ENCODE measurements around the gene INHA.
A peak's percentile ranks its signal among the peaks of the same experiment; 100 is the strongest.

Gene INHA

DNA sequence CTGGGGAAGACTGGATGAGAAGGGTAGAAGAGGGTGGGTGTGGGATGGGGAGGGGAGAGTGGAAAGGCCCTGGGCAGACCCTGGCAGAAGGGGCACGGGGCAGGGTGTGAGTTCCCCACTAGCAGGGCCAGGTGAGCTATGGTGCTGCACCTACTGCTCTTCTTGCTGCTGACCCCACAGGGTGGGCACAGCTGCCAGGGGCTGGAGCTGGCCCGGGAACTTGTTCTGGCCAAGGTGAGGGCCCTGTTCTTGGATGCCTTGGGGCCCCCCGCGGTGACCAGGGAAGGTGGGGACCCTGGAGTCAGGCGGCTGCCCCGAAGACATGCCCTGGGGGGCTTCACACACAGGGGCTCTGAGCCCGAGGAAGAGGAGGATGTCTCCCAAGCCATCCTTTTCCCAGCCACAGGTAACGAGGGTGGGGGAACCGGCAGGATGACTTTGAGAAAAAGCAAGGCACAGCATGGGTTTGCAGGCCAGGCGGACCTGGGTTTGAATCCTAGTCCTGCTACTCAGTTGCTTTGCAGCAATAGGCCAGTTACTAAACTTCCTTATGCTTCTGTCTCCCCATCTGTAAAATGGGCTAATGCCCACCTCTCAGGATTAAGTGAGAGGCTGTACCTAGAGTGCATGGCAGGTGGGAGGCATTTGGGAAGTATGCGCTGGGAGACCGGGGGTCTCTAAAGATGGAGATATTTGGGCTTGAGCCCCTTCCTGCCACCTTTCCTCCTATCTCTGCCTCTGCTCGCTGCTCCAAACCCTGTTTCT lies at the start of gene INHA:
INHA (plus strand) TSS at position 74 of the 765 bp plus-strand sequence; CDS start at position 139, 65 bp downstream.
- H3K4me1 ChIP-seq (ENCODE audit: control insufficient read depth, insufficient read depth, low read length) = peaks cover 7% of the 10 kb centered on the region
- no peak within 1 kb of the TSS for H3K4me3 ChIP-seq (ENCODE audit: low read length)
- no peaks in the 10 kb centered on the region for H3K36me3 ChIP-seq (ENCODE audit: control insufficient read depth, insufficient read depth, low read length)
- H3K9ac ChIP-seq (ENCODE audit: low read length) = peak within 1 kb of the TSS; percentile 59
- no peaks in the 10 kb centered on the region for H3K9me3 ChIP-seq (ENCODE audit: control insufficient read depth, low read length)
- H3K27me3 ChIP-seq (ENCODE audit: control insufficient read depth, insufficient read depth, low read length) = peaks cover 44% of the 10 kb centered on the region

DNA sequence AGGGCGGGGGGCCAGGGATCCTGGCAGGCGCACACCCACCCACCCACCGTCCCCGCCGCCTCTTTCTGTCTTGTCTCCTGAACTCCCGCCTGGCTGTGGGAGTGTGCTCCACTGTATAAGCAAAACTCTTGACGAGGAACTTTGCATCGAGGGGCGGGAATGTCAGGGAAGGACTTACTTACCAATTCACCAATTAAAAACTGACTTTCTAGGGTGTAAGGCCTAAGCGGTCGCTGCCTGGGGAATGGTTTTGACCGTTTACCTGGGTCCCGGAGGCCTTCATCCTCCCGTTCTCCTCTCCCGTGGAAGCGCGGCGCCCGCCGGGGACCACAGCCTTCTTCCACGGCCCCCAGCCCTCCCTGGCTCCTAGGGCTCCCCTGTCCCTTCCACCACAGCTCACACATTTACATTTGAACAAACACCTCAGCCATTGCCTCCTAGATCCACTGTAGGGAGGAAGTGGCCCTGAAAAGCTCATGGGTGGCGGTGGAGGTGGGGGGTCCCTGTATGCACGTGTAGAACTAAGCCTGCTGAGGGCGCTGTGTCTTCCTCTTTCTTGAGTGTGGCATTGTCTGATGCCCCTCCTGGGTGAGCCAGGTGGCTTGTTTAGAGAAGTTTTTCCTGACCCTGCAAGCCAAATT lies 49.0 kb upstream of the INHA start:
- H3K9me3 ChIP-seq (ENCODE audit: control insufficient read depth, low read length) = no peaks in the 10 kb centered on the region
- H3K36me3 ChIP-seq (ENCODE audit: control insufficient read depth, insufficient read depth, low read length) = no peaks in the 10 kb centered on the region
- H3K4me1 ChIP-seq (ENCODE audit: control insufficient read depth, insufficient read depth, low read length) = no peaks in the 10 kb centered on the region
- H3K27me3 ChIP-seq (ENCODE audit: control insufficient read depth, insufficient read depth, low read length) = peaks cover 83% of the 10 kb centered on the region
- no peak overlapping the region for H3K9ac ChIP-seq (ENCODE audit: low read length)
- H3K4me3 ChIP-seq (ENCODE audit: low read length) = no peak overlapping the region

GRCh38 chr2:219524817-219525216 lies 47.3 kb upstream of the INHA start:
- H3K9ac ChIP-seq (ENCODE audit: low read length) = no peak overlapping the region
- H3K27me3 ChIP-seq (ENCODE audit: control insufficient read depth, insufficient read depth, low read length) = peaks cover 90% of the 10 kb centered on the region
- H3K36me3 ChIP-seq (ENCODE audit: control insufficient read depth, insufficient read depth, low read length) = no peaks in the 10 kb centered on the region
- H3K4me3 ChIP-seq (ENCODE audit: low read length) = no peak overlapping the region
- H3K4me1 ChIP-seq (ENCODE audit: control insufficient read depth, insufficient read depth, low read length) = no peaks in the 10 kb centered on the region
- no peaks in the 10 kb centered on the region for H3K9me3 ChIP-seq (ENCODE audit: control insufficient read depth, low read length)

DNA sequence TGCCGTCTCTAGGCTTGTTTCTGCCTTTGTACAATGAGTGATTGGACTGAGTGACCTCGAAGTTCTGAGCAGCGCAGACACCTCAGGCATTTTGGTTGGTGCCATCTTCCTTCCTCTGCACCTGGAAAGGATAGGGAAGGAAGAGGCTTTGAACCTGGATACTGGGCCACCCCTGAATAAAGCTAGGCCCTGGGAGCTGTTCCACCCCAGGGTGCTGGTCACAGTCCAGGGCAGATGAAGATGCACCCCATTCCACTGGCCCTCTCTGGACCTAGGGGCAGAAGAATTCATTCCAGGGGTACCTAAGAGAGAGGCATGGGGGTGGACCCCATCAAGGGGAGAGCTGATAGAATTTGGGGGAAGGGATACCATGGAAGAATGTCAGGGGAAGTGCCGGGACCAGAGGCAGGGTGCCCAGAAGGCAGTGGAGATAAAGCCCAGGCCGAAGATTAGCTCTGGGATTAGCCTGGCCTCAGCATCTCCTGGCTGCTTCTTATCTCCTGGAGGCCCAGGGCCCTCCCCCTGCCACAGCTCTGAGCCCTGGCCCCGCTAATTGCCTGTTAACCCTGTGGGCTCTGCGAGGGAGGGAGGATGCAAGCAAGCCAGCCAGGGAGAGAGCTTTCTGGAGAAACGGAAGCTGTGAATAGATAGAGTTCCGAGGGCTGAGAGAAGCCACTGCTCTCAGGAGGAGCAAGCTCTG lies 46.4 kb upstream of the INHA start:
- no peaks in the 10 kb centered on the region for H3K4me1 ChIP-seq (ENCODE audit: control insufficient read depth, insufficient read depth, low read length)
- peaks cover 87% of the 10 kb centered on the region for H3K27me3 ChIP-seq (ENCODE audit: control insufficient read depth, insufficient read depth, low read length)
- no peak overlapping the region for H3K4me3 ChIP-seq (ENCODE audit: low read length)

DNA sequence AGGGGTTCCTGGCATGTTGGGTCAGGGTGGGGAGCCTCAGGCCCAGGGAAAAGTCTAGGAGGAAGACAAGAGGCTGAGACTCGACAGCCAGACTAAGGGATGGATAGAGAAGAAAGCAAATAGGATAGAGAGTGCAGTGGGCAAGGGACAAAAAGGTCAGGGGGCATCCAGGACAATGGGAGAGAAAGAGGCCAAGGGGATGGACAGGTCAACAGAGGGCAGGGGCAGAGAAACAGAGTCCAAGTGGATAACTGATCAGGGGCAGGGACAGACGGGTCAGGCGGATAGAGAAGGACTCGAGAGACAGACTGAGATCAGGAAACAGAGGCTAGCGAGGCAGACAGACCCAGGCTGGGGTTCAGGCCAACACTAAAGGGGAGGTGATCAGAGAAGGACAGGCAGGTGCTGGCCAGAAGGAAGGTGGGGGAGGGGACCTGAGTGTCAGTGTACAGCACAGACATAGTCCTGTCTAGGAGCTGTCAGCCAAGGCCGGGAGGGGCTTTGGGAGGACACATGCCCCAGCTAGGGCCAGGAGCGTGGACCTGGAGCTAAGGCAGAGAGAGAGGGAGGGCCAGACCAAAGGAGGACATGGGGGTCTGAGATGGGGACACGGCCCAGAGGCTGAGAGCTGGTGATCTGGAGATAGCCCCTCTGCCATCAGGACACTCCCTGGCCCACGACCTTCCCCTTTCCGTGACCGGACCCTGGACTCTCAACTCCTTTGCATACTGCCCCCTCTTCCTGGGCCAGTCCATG lies 45.6 kb upstream of the INHA start:
- Histone ChIP-seq H3K36me3 (ENCODE audit: control insufficient read depth, insufficient read depth, low read length) (no peaks in the 10 kb centered on the region), H3K4me1 (ENCODE audit: control insufficient read depth, insufficient read depth, low read length) (no peaks in the 10 kb centered on the region), H3K9ac (ENCODE audit: low read length) (no peak overlapping the region), H3K27me3 (ENCODE audit: control insufficient read depth, insufficient read depth, low read length) (peaks cover 78% of the 10 kb centered on the region), H3K9me3 (ENCODE audit: control insufficient read depth, low read length) (no peaks in the 10 kb centered on the region), H3K4me3 (ENCODE audit: low read length) (no peak overlapping the region)

More for the DNA sequence above, 46.4 kb upstream of the INHA start:
- H3K9ac ChIP-seq (ENCODE audit: low read length) = no peak overlapping the region
- H3K9me3 ChIP-seq (ENCODE audit: control insufficient read depth, low read length) = no peaks in the 10 kb centered on the region
- H3K36me3 ChIP-seq (ENCODE audit: control insufficient read depth, insufficient read depth, low read length) = no peaks in the 10 kb centered on the region

GRCh38 chr2:219527076-219527394 lies 45.1 kb upstream of the INHA start:
- peaks cover 73% of the 10 kb centered on the region for H3K27me3 ChIP-seq (ENCODE audit: control insufficient read depth, insufficient read depth, low read length)

GRCh38 chr2:219527472-219527871 lies 44.6 kb upstream of the INHA start:
- Histone ChIP-seq H3K9me3 (ENCODE audit: control insufficient read depth, low read length) (no peaks in the 10 kb centered on the region), H3K36me3 (ENCODE audit: control insufficient read depth, insufficient read depth, low read length) (no peaks in the 10 kb centered on the region), H3K9ac (ENCODE audit: low read length) (no peak overlapping the region), H3K4me3 (ENCODE audit: low read length) (no peak overlapping the region), H3K4me1 (ENCODE audit: control insufficient read depth, insufficient read depth, low read length) (no peaks in the 10 kb centered on the region), H3K27me3 (ENCODE audit: control insufficient read depth, insufficient read depth, low read length) (peaks cover 70% of the 10 kb centered on the region)

More at GRCh38 chr2:219527076-219527394, 45.1 kb upstream of the INHA start:
- no peaks in the 10 kb centered on the region for H3K36me3 ChIP-seq (ENCODE audit: control insufficient read depth, insufficient read depth, low read length)
- no peak overlapping the region for H3K4me3 ChIP-seq (ENCODE audit: low read length)
- no peaks in the 10 kb centered on the region for H3K4me1 ChIP-seq (ENCODE audit: control insufficient read depth, insufficient read depth, low read length)
- no peaks in the 10 kb centered on the region for H3K9me3 ChIP-seq (ENCODE audit: control insufficient read depth, low read length)
- no peak overlapping the region for H3K9ac ChIP-seq (ENCODE audit: low read length)

- H3K9ac ChIP-seq (ENCODE audit: low read length) = no peak overlapping the region
- H3K9me3 ChIP-seq (ENCODE audit: control insufficient read depth, low read length) = no peaks in the 10 kb centered on the region
- no peaks in the 10 kb centered on the region for H3K4me1 ChIP-seq (ENCODE audit: control insufficient read depth, insufficient read depth, low read length)
- H3K4me3 ChIP-seq (ENCODE audit: low read length) = no peak overlapping the region
- H3K36me3 ChIP-seq (ENCODE audit: control insufficient read depth, insufficient read depth, low read length) = no peaks in the 10 kb centered on the region
- peaks cover 42% of the 10 kb centered on the region for H3K27me3 ChIP-seq (ENCODE audit: control insufficient read depth, insufficient read depth, low read length)
Observed at GRCh38 chr2:219530048-219530963, 41.8 kb upstream of the INHA start.

DNA sequence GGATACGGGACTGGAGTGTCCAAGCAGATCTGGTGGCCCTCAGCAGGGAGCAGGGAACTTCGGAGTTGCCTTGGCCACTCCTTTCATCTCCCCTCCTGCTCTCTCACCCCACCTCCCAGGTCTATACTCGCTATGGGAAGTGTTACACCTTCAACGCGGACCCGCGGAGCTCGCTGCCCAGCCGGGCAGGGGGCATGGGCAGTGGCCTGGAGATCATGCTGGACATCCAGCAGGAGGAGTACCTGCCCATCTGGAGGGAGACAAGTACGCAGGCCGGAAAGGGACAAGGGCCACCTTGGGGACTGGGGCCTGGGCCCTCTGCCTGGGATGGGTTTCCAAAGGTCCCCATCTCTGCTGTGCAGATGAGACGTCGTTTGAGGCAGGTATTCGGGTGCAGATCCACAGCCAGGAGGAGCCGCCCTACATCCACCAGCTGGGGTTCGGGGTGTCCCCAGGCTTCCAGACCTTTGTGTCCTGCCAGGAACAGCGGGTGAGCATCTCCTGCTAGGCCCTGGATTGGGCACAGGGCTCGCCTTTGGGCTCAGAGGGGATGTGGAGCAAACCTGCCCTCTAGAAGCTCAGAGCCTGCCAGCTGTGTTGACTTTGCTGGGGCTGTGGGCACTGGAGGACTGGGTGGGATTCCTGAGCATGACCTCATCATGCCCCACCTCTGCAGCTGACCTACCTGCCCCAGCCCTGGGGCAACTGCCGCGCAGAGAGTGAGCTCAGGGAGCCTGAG lies 40.3 kb upstream of the INHA start:
- no peaks in the 10 kb centered on the region for H3K4me1 ChIP-seq (ENCODE audit: control insufficient read depth, insufficient read depth, low read length)
- no peaks in the 10 kb centered on the region for H3K36me3 ChIP-seq (ENCODE audit: control insufficient read depth, insufficient read depth, low read length)
- no peak overlapping the region for H3K4me3 ChIP-seq (ENCODE audit: low read length)
- no peak overlapping the region for H3K9ac ChIP-seq (ENCODE audit: low read length)
- H3K27me3 ChIP-seq (ENCODE audit: control insufficient read depth, insufficient read depth, low read length) = peaks cover 27% of the 10 kb centered on the region
- H3K9me3 ChIP-seq (ENCODE audit: control insufficient read depth, low read length) = no peaks in the 10 kb centered on the region

DNA sequence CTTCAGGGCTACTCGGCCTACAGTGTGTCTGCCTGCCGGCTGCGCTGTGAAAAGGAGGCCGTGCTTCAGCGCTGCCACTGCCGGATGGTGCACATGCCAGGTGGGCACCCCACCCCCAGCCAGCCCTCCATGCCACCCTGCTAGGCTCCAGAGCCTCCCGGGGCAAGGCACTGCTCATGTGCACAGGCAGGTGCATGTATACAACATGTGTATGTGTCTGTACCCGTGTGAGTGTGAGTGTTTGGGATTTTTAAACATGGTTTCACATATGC lies 39.8 kb upstream of the INHA start:
- H3K4me3 ChIP-seq (ENCODE audit: low read length) = no peak overlapping the region
- H3K4me1 ChIP-seq (ENCODE audit: control insufficient read depth, insufficient read depth, low read length) = no peaks in the 10 kb centered on the region
- no peaks in the 10 kb centered on the region for H3K9me3 ChIP-seq (ENCODE audit: control insufficient read depth, low read length)
- H3K9ac ChIP-seq (ENCODE audit: low read length) = no peak overlapping the region
- peaks cover 22% of the 10 kb centered on the region for H3K27me3 ChIP-seq (ENCODE audit: control insufficient read depth, insufficient read depth, low read length)
- H3K36me3 ChIP-seq (ENCODE audit: control insufficient read depth, insufficient read depth, low read length) = no peaks in the 10 kb centered on the region
